GM12878 (cell line): ENCODE results near the gene UBE3C. TPM values are rescaled to one million over a fixed set of nuclear protein-coding genes. Genes with fewer than 3 reads are reported as not detected.

ENCODE experiments used
- ATAC-seq: fragments of 200-7000 bp; cut with Tn5 transposase; 3 replicates; pipeline ENCODE4 v1.9.1; 2020; ENCODE audit warnings: mild to moderate bottlenecking, moderate library complexity
- BruUV-seq: library from RNA; stranded (reverse); fragments of 400-500 nt; replicated peaks from 2 replicates; lab custom pipeline; 2021; lab: Mats Ljungman, UMichigan
- CTCF ChIA-PET: fragments of 300-600 bp; sonication (Branson Sonifier 250); formaldehyde crosslinking; extraction: SDS; loops from one replicate; lab custom pipeline; 2021; ENCODE audit warnings: inconsistent platforms; lab: Yijun Ruan, JAX
- POLR2A ChIA-PET: fragments of 350-600 bp; formaldehyde crosslinking; extraction: SDS; loops from one replicate; lab custom pipeline; 2021; ENCODE audit warnings: inconsistent platforms; lab: Charles Lee
- RAD21 ChIA-PET: fragments of 300-600 bp; sonication (Branson Sonifier 250); formaldehyde crosslinking; loops from one replicate; lab custom pipeline; 2023; ENCODE audit warnings: antibody characterized with exemption; ENCODE audit not compliant: unreplicated experiment; lab: Charles Lee
- SMC1A ChIA-PET: fragments of 300-600 bp; sonication (Branson Sonifier 250); formaldehyde crosslinking; loops from one replicate; lab custom pipeline; 2023; ENCODE audit not compliant: unreplicated experiment, uncharacterized antibody; lab: Charles Lee
- DNase-seq: peaks from one replicate; pipeline ENCODE4 v3.0.0-alpha.2; 2011; ENCODE audit warnings: low read depth, low spot score
- FAIRE-seq: peaks from 3 replicates; lab custom pipeline; 2011; peaks lifted over from hg19 to GRCh38; lab: Jason Lieb, UNC
- H2AFZ ChIP-seq: 2 replicates; pipeline ENCODE4 v1.6.0; 2011; ENCODE audit warnings: low read depth, low read length, control low read depth; ENCODE audit not compliant: control insufficient read depth
- H3K27ac ChIP-seq: 2 replicates; pipeline ENCODE4 v1.5.1; 2011; ENCODE audit warnings: control low read depth; ENCODE audit not compliant: control insufficient read depth, insufficient read depth
- H3K27me3 ChIP-seq, 2 experiments: replicated peaks in 1 of 2; 2 replicates each; pipeline versions ENCODE4 v1.6.0 to v1.6.1; 2011; ENCODE audit warnings: low read length in 1 of 2; ENCODE audit not compliant: control insufficient read depth in 2 of 2, insufficient read depth in 2 of 2
- H3K36me3 ChIP-seq, 2 experiments: 2 replicates each; pipeline ENCODE4 v1.5.1; 2011; ENCODE audit warnings: low read length in 1 of 2; ENCODE audit not compliant: control insufficient read depth in 2 of 2, insufficient read depth in 2 of 2
- H3K4me1 ChIP-seq: 2 replicates; pipeline ENCODE4 v1.6.1; 2011; ENCODE audit warnings: mild to moderate bottlenecking, low read length, moderate library complexity, mixed read lengths; ENCODE audit not compliant: control insufficient read depth, insufficient read depth
- H3K4me2 ChIP-seq: 2 replicates; pipeline ENCODE4 v1.6.0; 2011; ENCODE audit warnings: control low read depth; ENCODE audit not compliant: control insufficient read depth, insufficient read depth
- H3K4me3 ChIP-seq: fragments of 200-600 bp; sonication (generic); 2 replicates; pipeline ENCODE4 v1.5.1; 2016
- H3K79me2 ChIP-seq: 2 replicates; pipeline ENCODE4 v1.6.0; 2011; ENCODE audit warnings: low read length; ENCODE audit not compliant: control insufficient read depth, insufficient read depth
- H3K9ac ChIP-seq: 2 replicates; pipeline ENCODE4 v1.8.0; 2011; ENCODE audit warnings: low read length, control low read depth, mixed read lengths; ENCODE audit not compliant: control insufficient read depth, insufficient read depth
- H3K9me3 ChIP-seq: replicated peaks from 3 replicates; pipeline ENCODE4 v1.5.1; 2011; ENCODE audit warnings: mild to moderate bottlenecking, low read length; ENCODE audit not compliant: control insufficient read depth, insufficient read depth
- H4K20me1 ChIP-seq: 2 replicates; pipeline ENCODE4 v1.6.0; 2011; ENCODE audit not compliant: control insufficient read depth, insufficient read depth
- ASH2L ChIP-seq: fragments of 300-600, 200-600 bp; sonication (generic); IDR thresholded peaks from 2 replicates; pipeline ENCODE4 v1.6.1; 2017; ENCODE audit warnings: low read depth, mild to moderate bottlenecking, borderline replicate concordance
- BMI1 ChIP-seq: fragments of 450-650 bp; IDR thresholded peaks from 2 replicates; pipeline ENCODE4 v1.6.1; 2016; ENCODE audit warnings: mild to moderate bottlenecking, moderate library complexity, borderline replicate concordance
- NRF1 ChIP-seq: conservative IDR thresholded peaks from 2 replicates; pipeline ENCODE4 v1.6.1; 2011; ENCODE audit warnings: mild to moderate bottlenecking, low read depth, low read length, improper control_type of control experiment
- RELA ChIP-seq: fragments of 450-650 bp; IDR thresholded peaks from 2 replicates; pipeline ENCODE4 v1.8.0; 2014; ENCODE audit warnings: borderline replicate concordance; ENCODE audit not compliant: partially characterized antibody
- SIX5 ChIP-seq: IDR thresholded peaks from 2 replicates; pipeline ENCODE4 v1.6.1; 2011; ENCODE audit warnings: mild to moderate bottlenecking, low read depth, low read length, moderate library complexity; ENCODE audit not compliant: severe bottlenecking
- SMC3 ChIP-seq: IDR thresholded peaks from 2 replicates; pipeline ENCODE4 v1.6.1; 2011; ENCODE audit warnings: low read length, improper control_type of control experiment, borderline replicate concordance
- WGBS: methylation state at CpG from one replicate; pipeline ENCODE4 v1.1.6; 2016; ENCODE audit warnings: low lambda C conversion rate; ENCODE audit not compliant: insufficient replicate concordance, insufficient coverage; ENCODE audit errors: missing lambda C conversion rate; 5-methylcytosine and 5-hydroxymethylcytosine counted together
- in situ Hi-C: fragments of 300-500 bp; cut with MboI; formaldehyde crosslinking; loops from 9 replicates; pipeline ENCODE4 v1.14.3; 2018; ENCODE audit warnings: mixed read lengths
- intact Hi-C: fragments of 100-400 bp; cut with micrococcal nuclease; formaldehyde crosslinking; loops from one replicate; pipeline ENCODE4 v1.14.2; 2022; ENCODE audit not compliant: unreplicated experiment
- polyA plus RNA-seq, 11 experiments: library from polyadenylated mRNA; depleted of rRNA in 4 of 11; unstranded in 6 of 11; stranded (reverse) in 5 of 11; fragments of >200 nt; fragmentation: Nextera tagmentation in 4 of 11; fragmentation: Illumina TruSeq in 1 of 11; extraction: Ambion mirVana in 4 of 11; extraction: Trizol in 1 of 11; gene quantifications; 1 replicate in 1 of 11; 2 replicates in 10 of 11; pipeline versions ENCODE4 v1.2.1 to v1.2.3, GENCODE V29; 2011 to 2016; ENCODE audit warnings: inconsistent platforms in 2 of 11, missing spikeins in 2 of 11, low read depth in 1 of 11
- total RNA-seq, 4 experiments: library from RNA; depleted of rRNA in 3 of 4; stranded (reverse); fragments of >200 nt in 3 of 4; fragmentation: Illumina TruSeq in 1 of 4; extraction: Trizol in 1 of 4; gene quantifications; 2 replicates each; pipeline versions ENCODE4 v1.2.1 to v1.2.3, GENCODE V29; 2013 to 2021
- TF ChIP-seq, protein P1 (sequence below): fragments of 450-650 bp; IDR thresholded peaks from 2 replicates; pipeline ENCODE4 v1.6.1; 2017; ENCODE audit warnings: antibody characterized with exemption, mild to moderate bottlenecking, moderate library complexity
- TF ChIP-seq, protein P2 (sequence below): fragments of 450-650 bp; formaldehyde crosslinking; IDR thresholded peaks from 2 replicates; pipeline ENCODE4 v1.4.0; 2022; ENCODE audit warnings: mild to moderate bottlenecking, moderate library complexity

UBE3C gene
- total and polyA plus RNA-seq, 10 of the 15 experiments (the other 5 are each of a cell fraction or from before 2014, with no cell fraction given): 7.9 to 65.9 (median 45.2) TPM

DNA sequence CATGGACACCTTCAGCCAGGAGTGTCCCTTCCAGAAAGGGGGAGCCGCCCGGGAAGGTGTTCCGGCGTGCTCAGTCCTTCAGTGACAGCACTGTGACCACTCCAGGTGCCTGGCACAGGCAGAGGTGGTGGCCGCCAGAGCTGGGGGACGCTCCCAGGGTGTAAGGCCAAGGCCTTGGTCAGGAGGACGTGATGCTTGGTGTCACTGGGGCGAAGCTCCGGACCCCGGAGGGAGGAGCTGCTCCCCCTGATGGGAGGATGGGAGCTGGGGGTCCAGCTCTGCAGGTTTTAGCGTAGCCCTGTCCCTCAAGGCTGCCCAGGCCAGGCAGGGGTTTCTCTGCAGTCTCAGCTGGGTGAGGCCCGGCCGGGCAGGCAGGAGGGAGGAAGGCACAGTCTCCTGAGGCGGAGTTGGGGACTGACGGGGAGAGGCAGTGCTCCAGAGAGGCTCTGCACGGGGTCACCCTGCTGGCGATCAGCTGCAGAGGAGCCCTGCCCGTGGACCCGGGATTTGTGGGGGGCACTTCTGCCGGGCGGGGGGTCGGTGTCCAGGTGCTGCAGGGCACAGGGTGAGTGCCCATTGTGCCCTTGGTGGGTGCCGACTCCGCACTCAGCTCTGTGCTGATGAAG is 141.6 kb downstream of the UBE3C start (continued):
- TF ChIP-seq, protein P1, sequence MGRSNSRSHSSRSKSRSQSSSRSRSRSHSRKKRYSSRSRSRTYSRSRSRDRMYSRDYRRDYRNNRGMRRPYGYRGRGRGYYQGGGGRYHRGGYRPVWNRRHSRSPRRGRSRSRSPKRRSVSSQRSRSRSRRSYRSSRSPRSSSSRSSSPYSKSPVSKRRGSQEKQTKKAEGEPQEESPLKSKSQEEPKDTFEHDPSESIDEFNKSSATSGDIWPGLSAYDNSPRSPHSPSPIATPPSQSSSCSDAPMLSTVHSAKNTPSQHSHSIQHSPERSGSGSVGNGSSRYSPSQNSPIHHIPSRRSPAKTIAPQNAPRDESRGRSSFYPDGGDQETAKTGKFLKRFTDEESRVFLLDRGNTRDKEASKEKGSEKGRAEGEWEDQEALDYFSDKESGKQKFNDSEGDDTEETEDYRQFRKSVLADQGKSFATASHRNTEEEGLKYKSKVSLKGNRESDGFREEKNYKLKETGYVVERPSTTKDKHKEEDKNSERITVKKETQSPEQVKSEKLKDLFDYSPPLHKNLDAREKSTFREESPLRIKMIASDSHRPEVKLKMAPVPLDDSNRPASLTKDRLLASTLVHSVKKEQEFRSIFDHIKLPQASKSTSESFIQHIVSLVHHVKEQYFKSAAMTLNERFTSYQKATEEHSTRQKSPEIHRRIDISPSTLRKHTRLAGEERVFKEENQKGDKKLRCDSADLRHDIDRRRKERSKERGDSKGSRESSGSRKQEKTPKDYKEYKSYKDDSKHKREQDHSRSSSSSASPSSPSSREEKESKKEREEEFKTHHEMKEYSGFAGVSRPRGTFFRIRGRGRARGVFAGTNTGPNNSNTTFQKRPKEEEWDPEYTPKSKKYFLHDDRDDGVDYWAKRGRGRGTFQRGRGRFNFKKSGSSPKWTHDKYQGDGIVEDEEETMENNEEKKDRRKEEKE: no peak

DNA sequence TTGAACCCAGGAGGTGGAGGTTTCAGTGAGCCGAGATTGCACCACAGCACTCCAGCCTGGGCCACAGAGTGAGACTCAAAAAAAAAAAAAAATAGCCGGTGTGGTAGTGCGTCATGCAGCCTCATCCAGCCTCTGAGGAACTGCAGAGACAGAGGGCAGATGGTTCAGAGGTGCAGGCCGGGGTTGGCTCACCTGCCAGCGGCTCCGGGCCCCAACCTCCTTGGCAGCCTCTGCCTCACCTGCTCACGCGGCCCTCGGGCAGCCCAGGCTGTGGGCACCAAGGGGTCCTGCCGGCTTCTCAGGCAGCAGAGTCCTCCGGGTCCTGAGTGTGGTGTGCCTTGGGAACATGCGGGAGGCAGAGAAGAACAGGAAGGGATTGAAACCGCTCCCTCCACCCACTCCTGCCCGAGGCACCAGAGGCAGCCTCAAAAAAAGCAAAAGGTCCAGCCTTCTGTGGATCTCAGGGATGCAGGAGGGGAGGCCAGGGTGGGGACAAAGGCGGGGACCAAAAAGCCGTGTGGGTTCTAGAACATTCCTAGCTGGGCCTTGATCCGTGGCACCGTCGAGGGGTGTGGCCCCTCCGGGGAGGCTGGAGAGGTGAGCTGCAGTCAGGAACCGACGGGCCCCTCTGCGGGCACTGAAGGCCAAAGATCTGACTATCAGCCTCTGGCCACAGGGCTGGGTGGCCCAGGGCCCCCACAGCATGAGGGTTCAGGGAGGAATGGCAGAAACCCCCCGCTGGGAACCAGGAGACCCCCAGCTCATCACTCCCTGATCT is 142.7 kb downstream of the UBE3C start:
- in situ Hi-C loops: no loop called here
- intact Hi-C loops: no loop called here
- RAD21 ChIA-PET: no interaction called here
- no TSS peak for BruUV-seq
- Histone ChIP-seq H3K4me3 (no peak overlapping the region), H3K27me3 (no peaks in the 10 kb centered on the region; a peak in 1 of 4 replicates), H4K20me1 (no peaks in the 10 kb centered on the region), H3K4me2 (no peak overlapping the region), H3K79me2 (no peaks in the 10 kb centered on the region), H3K4me1 (no peaks in the 10 kb centered on the region), H3K36me3 (no peaks in the 10 kb centered on the region), H2AFZ (no peak overlapping the region)
- SMC1A ChIA-PET: no interaction called here
- CTCF ChIA-PET: interaction anchor here (1.1 kb wide), 1 partner anchor 7 kb away, joined by 3 read pairs; no protein-coding TSS in a partner anchor
- no peak for DNase-seq
- no peak for ATAC-seq
- TF ChIP-seq SIX5 (no peak), BMI1 (no peak), NRF1 (no peak), RELA (no peak), SMC3 (no peak), ASH2L (no peak)
- TF ChIP-seq, protein P2, sequence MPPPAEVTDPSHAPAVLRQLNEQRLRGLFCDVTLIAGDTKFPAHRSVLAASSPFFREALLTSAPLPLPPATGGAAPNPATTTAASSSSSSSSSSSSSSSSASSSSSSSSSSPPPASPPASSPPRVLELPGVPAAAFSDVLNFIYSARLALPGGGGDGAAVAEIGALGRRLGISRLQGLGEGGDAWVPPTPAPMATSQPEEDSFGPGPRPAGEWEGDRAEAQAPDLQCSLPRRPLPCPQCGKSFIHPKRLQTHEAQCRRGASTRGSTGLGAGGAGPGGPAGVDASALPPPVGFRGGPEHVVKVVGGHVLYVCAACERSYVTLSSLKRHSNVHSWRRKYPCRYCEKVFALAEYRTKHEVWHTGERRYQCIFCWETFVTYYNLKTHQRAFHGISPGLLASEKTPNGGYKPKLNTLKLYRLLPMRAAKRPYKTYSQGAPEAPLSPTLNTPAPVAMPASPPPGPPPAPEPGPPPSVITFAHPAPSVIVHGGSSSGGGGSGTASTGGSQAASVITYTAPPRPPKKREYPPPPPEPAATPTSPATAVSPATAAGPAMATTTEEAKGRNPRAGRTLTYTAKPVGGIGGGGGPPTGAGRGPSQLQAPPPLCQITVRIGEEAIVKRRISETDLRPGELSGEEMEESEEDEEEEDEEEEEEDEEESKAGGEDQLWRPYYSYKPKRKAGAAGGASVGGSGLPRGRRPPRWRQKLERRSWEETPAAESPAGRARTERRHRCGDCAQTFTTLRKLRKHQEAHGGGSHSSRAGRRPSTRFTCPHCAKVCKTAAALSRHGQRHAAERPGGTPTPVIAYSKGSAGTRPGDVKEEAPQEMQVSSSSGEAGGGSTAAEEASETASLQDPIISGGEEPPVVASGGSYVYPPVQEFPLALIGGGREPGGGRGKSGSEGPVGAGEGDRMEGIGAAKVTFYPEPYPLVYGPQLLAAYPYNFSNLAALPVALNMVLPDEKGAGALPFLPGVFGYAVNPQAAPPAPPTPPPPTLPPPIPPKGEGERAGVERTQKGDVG (CRISPR knock-in tag): no peak
- TF ChIP-seq, all 136 proteins: peak for 0
- FAIRE-seq: no peak
- Histone ChIP-seq H3K9me3 (no peaks in the 10 kb centered on the region), H3K9ac (no peak overlapping the region), H3K27ac (no peak overlapping the region)
- POLR2A ChIA-PET: no interaction called here
- 73% methylated on average over 24 of the region's 24 CpGs for WGBS
